Activated CD8-positive, alpha-beta T cell treated with anti-CD3 and anti-CD28 coated beads for 36 hours (primary cell): ENCODE results near the gene C1orf21. TPM values are rescaled to one million over a fixed set of nuclear protein-coding genes. Genes with fewer than 3 reads are reported as not detected.

ENCODE experiments used
- ATAC-seq: fragments of 200-7000 bp; cut with Tn5 transposase; one replicate; pipeline ENCODE4 v1.10.0; 2021; ENCODE audit warnings: mild to moderate bottlenecking, moderate library complexity
- CTCF ChIA-PET: fragments of 350-600 bp; sonication (Branson Sonifier 250); formaldehyde crosslinking; loops from one replicate; lab custom pipeline; 2021; ENCODE audit warnings: antibody characterized with exemption; lab: Charles Lee
- POLR2A ChIA-PET: fragments of 350-600 bp; sonication (Branson Sonifier 250); formaldehyde crosslinking; loops from one replicate; lab custom pipeline; 2021; ENCODE audit warnings: antibody characterized with exemption; lab: Charles Lee
- DNase-seq: peaks from one replicate; pipeline ENCODE4 v3.0.0-alpha.2; 2020
- H3K27ac Mint-ChIP-seq: one replicate; pipeline ENCODE4 v1.8.0; 2021; ENCODE audit warnings: mild to moderate bottlenecking, mixed read lengths
- H3K27me3 Mint-ChIP-seq: one replicate; pipeline ENCODE4 v1.8.0; 2021; ENCODE audit warnings: mixed read lengths
- H3K36me3 Mint-ChIP-seq: one replicate; pipeline ENCODE4 v1.8.0; 2021; ENCODE audit warnings: low read depth, mixed read lengths
- H3K4me1 Mint-ChIP-seq: one replicate; pipeline ENCODE4 v1.8.0; 2021; ENCODE audit warnings: low read depth, mixed read lengths
- H3K4me3 Mint-ChIP-seq: one replicate; pipeline ENCODE4 v1.8.0; 2021; ENCODE audit warnings: mild to moderate bottlenecking, moderate library complexity, mixed read lengths
- H3K9me3 Mint-ChIP-seq: one replicate; pipeline ENCODE4 v1.8.0; 2021; ENCODE audit warnings: mixed read lengths
- CTCF ChIP-seq: fragments of 200-600 bp; IDR thresholded peaks from one replicate; pipeline ENCODE4 v1.8.0; 2022; ENCODE audit warnings: antibody characterized with exemption, mild to moderate bottlenecking
- intact Hi-C: fragments of 100-400 bp; cut with micrococcal nuclease; formaldehyde crosslinking; loops from one replicate; pipeline ENCODE4 v1.10.0; 2022
- total RNA-seq, 2 experiments: library from RNA; stranded (reverse); gene quantifications; one replicate each; pipeline ENCODE4 v1.2.3, GENCODE V29; 2021

The C1orf21 gene
- total RNA-seq, 2 experiments from 2014 or later: 3.8 to 4.6 TPM

GRCh38 chr1:184593597-184593996, 206.8 kb downstream of the C1orf21 start:
- no peak for ATAC-seq

GRCh38 chr1:184595596-184595995, 208.8 kb downstream of the C1orf21 start:
- no peak overlapping the region for H3K27ac Mint-ChIP-seq
- H3K4me3 Mint-ChIP-seq: no peak overlapping the region
- no peaks in the 10 kb centered on the region for H3K9me3 Mint-ChIP-seq
- DNase-seq (no peak), ATAC-seq (no peak)
- intact Hi-C loops: no loop called here
- H3K36me3 Mint-ChIP-seq: no peaks in the 10 kb centered on the region
- H3K27me3 Mint-ChIP-seq: no peaks in the 10 kb centered on the region
- no peaks in the 10 kb centered on the region for H3K4me1 Mint-ChIP-seq
- ChIA-PET CTCF (no interaction called here), POLR2A (no interaction called here)
- no peak for TF ChIP-seq CTCF

More at GRCh38 chr1:184593597-184593996, 206.8 kb downstream of the C1orf21 start:
- intact Hi-C loops: no loop called here
- DNase-seq: no peak
- no peaks in the 10 kb centered on the region for H3K36me3 Mint-ChIP-seq
- H3K4me3 Mint-ChIP-seq: no peak overlapping the region
- H3K27ac Mint-ChIP-seq: no peak overlapping the region
- H3K9me3 Mint-ChIP-seq: no peaks in the 10 kb centered on the region
- no peak for TF ChIP-seq CTCF
- CTCF ChIA-PET: no interaction called here
- H3K27me3 Mint-ChIP-seq: no peaks in the 10 kb centered on the region
- H3K4me1 Mint-ChIP-seq: no peaks in the 10 kb centered on the region
- POLR2A ChIA-PET: no interaction called here

DNA sequence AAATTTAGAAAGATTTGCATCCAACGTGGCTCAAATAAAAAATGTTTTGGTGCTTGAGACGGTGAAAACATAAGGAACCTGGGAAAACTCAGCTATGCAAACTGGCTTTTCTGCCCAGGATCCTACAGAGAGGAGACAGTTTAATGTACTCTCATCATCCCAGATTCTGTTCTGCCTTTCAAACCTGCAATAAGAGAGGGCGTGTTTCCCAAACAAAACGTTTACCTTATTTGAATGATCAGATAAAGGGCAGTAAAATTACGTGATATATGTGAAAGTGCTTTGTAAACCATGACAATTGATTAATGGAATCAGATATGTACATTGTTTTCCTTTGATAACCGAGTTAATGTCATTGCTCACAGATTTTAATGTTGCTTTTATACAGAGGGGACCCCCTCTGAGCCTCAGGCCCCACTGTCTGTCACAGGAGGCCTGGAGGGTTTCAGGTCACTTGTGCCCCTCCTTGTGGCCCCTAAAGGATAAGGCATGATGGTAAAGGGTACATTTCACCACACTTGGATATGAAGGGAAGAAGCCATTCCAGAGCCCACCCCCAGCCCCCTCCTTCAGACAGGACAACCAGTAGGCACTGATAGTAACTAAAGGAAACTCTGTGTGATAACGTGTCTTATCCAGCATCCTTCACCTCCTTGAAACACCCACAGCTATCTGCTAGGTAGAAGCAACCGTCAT, 210.3 kb downstream of the C1orf21 start:
- ATAC-seq: no peak
- DNase-seq: no peak
- no peak overlapping the region for H3K27ac Mint-ChIP-seq
- intact Hi-C loops: no loop called here
- no peaks in the 10 kb centered on the region for H3K9me3 Mint-ChIP-seq
- no peaks in the 10 kb centered on the region for H3K36me3 Mint-ChIP-seq
- H3K27me3 Mint-ChIP-seq: no peaks in the 10 kb centered on the region
- no peak overlapping the region for H3K4me3 Mint-ChIP-seq
- CTCF ChIA-PET: interaction anchor here (0.6 kb wide), 1 partner anchor 208 kb away, joined by 3 read pairs; no protein-coding TSS in a partner anchor
- TF ChIP-seq CTCF: peak; percentile 13
- POLR2A ChIA-PET: no interaction called here
- H3K4me1 Mint-ChIP-seq: no peaks in the 10 kb centered on the region

GRCh38 chr1:184597650-184598357, 211.0 kb downstream of the C1orf21 start:
- H3K4me3 Mint-ChIP-seq: no peak overlapping the region
- no peak for ATAC-seq
- no peaks in the 10 kb centered on the region for H3K27me3 Mint-ChIP-seq
- POLR2A ChIA-PET: no interaction called here
- H3K27ac Mint-ChIP-seq: no peak overlapping the region
- intact Hi-C loops: no loop called here
- CTCF ChIA-PET: no interaction called here
- no peak for TF ChIP-seq CTCF
- no peak for DNase-seq
- H3K4me1 Mint-ChIP-seq: no peaks in the 10 kb centered on the region
- H3K36me3 Mint-ChIP-seq: no peaks in the 10 kb centered on the region
- H3K9me3 Mint-ChIP-seq: no peaks in the 10 kb centered on the region
